GM12891 (cell line): Measurements from ENCODE around the gene HOXC5.

Experiments
- PAX5 ChIP-seq: IDR thresholded peaks from 2 replicates; pipeline ENCODE4 v1.6.1; 2011; ENCODE audit warnings: low read length, moderate library complexity, mild to moderate bottlenecking; ENCODE audit not compliant: insufficient read depth, severe bottlenecking
- POLR2A ChIP-seq: IDR thresholded peaks from 2 replicates; pipeline ENCODE4 v1.6.1; 2011; ENCODE audit warnings: low read depth, low read length, control low read depth
- POLR2AphosphoS5 ChIP-seq: IDR thresholded peaks from 2 replicates; pipeline ENCODE4 v1.6.1; 2011; ENCODE audit warnings: low read depth, low read length, control low read depth
- POU2F2 ChIP-seq: IDR thresholded peaks from 2 replicates; pipeline ENCODE4 v1.6.1; 2011; ENCODE audit warnings: low read depth, mild to moderate bottlenecking, control low read depth, low read length, moderate library complexity
- SPI1 ChIP-seq: IDR thresholded peaks from 2 replicates; pipeline ENCODE4 v1.6.1; 2011; ENCODE audit warnings: low read depth, low read length, control low read depth
- TAF1 ChIP-seq: IDR thresholded peaks from 2 replicates; pipeline ENCODE4 v1.6.1; 2011; ENCODE audit warnings: low read depth, low read length, control low read depth

GRCh38 chr12:54025499-54026405 is 7.1 kb upstream of the HOXC5 start:
- TF ChIP-seq POLR2A, result no peak
- TF ChIP-seq TAF1, result no peak
- no peak for TF ChIP-seq POLR2AphosphoS5
- no peak for TF ChIP-seq PAX5
- no peak for TF ChIP-seq SPI1
- no peak for TF ChIP-seq POU2F2
